ENCODE measurements around the gene PRKCE. TPM values are rescaled to one million over a fixed set of nuclear protein-coding genes. Genes with fewer than 3 reads are reported as not detected.

The PRKCE gene
- total RNA-seq, 4 donors from 2014 or later, result 5.9 to 21.2 (median 18.5) TPM

DNA sequence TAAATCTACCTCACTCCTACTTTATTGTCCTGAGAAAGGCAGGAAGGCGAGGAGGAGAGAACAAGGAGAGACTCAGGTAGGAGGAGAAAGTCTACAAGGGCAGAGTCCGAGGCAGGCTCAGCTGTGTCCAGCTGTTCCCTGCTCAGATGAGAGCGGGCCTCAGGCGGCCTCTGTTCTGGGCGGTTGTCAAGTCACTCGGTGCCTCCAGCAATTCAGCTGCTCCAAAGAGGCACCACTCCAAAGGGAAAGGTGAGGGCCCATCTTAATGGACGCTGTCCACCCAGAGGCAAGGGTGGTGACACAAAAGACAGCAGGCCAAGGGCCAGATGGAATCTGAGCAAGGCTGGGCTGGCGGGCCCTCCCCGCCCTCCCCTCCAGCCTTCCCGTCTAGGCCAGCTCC, 544.3 kb downstream of the PRKCE start:
- H3K27me3 ChIP-seq, result no peaks in the 10 kb centered on the region
- no peaks in the 10 kb centered on the region for H3K9me3 ChIP-seq
- H3K36me3 ChIP-seq, result no peaks in the 10 kb centered on the region
- 81 to 89% methylated on average over 3 to 5 of the region's 10 CpGs for WGBS, 2 donors (ENCODE audit: low coverage in 1 of 2)
- TF ChIP-seq POLR2AphosphoS5 (IDR thresholded peaks at IDR 0.05) (no peak), POLR2A (IDR thresholded peaks at IDR 0.05) (no peak), EP300 (IDR thresholded peaks at IDR 0.05) (no peak)
- TF ChIP-seq, protein P1, sequence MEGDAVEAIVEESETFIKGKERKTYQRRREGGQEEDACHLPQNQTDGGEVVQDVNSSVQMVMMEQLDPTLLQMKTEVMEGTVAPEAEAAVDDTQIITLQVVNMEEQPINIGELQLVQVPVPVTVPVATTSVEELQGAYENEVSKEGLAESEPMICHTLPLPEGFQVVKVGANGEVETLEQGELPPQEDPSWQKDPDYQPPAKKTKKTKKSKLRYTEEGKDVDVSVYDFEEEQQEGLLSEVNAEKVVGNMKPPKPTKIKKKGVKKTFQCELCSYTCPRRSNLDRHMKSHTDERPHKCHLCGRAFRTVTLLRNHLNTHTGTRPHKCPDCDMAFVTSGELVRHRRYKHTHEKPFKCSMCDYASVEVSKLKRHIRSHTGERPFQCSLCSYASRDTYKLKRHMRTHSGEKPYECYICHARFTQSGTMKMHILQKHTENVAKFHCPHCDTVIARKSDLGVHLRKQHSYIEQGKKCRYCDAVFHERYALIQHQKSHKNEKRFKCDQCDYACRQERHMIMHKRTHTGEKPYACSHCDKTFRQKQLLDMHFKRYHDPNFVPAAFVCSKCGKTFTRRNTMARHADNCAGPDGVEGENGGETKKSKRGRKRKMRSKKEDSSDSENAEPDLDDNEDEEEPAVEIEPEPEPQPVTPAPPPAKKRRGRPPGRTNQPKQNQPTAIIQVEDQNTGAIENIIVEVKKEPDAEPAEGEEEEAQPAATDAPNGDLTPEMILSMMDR (IDR thresholded peaks at IDR 0.05), result no peak
- no peaks in the 10 kb centered on the region for H3K4me1 ChIP-seq
- no peak for ATAC-seq
- no peak overlapping the region for H3K27ac ChIP-seq
- H3K4me3 ChIP-seq, result no peak overlapping the region

DNA sequence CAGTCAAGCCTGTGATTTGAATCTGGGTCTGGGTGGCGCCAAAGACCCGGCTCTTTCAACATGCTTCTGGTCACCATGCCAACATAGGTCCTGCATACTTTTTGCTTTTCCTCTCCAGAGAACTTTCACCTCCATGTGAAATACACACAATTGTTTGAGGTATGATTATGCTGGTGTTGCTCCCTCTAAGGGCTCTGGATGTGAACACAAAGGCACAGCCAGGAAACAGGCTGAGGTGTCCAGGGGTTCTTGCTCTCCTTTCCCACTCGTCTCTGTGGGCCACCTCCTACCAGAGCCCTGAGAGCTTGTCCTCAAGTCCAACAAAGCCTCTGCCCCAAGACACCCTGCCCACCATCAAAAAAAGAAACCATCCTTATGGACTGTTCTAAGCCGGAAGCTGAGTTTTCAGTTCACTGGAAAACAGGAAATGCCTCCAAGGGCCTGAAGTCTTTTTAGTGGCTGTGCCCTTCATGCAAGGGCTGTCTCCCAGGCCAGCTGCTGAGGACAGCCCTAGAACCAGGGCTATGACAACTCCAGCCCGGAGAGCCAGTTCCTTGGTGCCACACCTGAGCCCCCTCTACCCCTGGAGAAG, 545.5 kb downstream of the PRKCE start:
- H3K4me3 ChIP-seq, result no peak overlapping the region
- TF ChIP-seq EP300 (IDR thresholded peaks at IDR 0.05) (no peak), POLR2AphosphoS5 (IDR thresholded peaks at IDR 0.05) (no peak), POLR2A (IDR thresholded peaks at IDR 0.05) (no peak)
- TF ChIP-seq, protein P1 (IDR thresholded peaks at IDR 0.05), result no peak
- H3K4me1 ChIP-seq, result no peaks in the 10 kb centered on the region
- H3K27me3 ChIP-seq, result no peaks in the 10 kb centered on the region
- no peak for ATAC-seq
- 86 to 100% methylated on average over 2 of the region's 5 CpGs for WGBS, 2 donors (ENCODE audit: low coverage in 1 of 2)
- no peaks in the 10 kb centered on the region for H3K9me3 ChIP-seq
- H3K27ac ChIP-seq, result no peak overlapping the region
- H3K36me3 ChIP-seq, result no peaks in the 10 kb centered on the region

DNA sequence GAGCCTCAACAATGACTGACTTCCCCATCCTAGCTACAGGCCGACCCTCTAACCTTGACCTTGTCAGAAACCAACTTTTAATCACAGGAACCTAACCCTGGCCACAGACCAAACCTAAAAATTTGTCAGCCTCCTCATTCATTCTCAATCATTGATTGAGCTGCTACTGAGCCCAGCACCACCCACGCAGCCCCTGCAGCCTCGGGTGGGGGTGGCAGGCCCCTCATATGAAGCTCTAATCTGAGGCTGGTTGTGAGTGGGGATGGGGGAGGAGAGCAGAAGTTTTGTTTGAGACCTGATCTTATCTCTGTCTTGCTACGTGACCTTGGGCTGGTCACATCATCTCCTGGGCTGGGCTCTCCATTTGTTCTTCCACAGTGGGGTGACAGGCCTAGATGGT, 546.2 kb downstream of the PRKCE start:
- no peaks in the 10 kb centered on the region for H3K4me1 ChIP-seq
- 40 to 83% methylated on average over 1 of the region's 4 CpGs for WGBS, 2 donors (ENCODE audit: low coverage in 1 of 2)
- TF ChIP-seq POLR2AphosphoS5 (IDR thresholded peaks at IDR 0.05) (no peak), POLR2A (IDR thresholded peaks at IDR 0.05) (no peak), EP300 (IDR thresholded peaks at IDR 0.05) (no peak)
- TF ChIP-seq, protein P1 (IDR thresholded peaks at IDR 0.05), result no peak
- no peak for ATAC-seq
- H3K36me3 ChIP-seq, result no peaks in the 10 kb centered on the region
- no peak overlapping the region for H3K27ac ChIP-seq
- H3K9me3 ChIP-seq, result no peaks in the 10 kb centered on the region
- H3K4me3 ChIP-seq, result no peak overlapping the region
- H3K27me3 ChIP-seq, result no peaks in the 10 kb centered on the region

DNA sequence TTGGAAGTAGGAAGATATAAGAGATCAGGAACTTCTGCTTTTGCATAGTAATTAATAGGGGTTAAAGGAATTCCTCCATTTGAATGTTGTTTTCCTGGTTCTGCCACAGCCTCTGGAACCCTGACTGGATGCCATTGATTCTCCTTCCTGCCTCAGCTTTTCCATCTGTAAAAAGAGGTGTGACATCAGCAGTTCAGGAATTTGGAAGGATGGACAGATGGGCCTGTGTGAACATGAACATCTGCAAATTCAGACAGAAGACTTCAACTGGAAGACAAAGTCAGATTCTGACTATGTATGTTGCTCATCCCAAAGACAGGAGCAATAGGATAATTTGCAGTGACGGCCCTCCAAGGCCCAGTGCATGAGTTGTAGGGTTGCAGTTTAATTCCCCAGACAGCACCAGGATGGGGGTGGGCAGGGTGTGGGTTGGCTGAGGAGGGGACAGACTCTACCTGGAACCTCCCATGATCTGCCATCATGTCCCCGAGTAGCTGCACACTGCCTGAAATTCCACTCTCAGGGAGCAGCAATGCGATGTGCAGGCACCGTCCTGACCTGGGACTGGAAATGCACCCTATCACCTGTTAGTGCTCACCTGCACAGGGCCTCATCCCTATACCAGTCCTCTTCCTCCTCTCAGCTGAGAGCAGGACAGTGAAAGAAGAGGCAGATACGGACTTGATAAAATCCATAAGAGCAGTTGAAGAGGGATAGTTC, 546.8 kb downstream of the PRKCE start:
- Histone ChIP-seq H3K4me1 (no peaks in the 10 kb centered on the region), H3K27me3 (no peaks in the 10 kb centered on the region), H3K36me3 (no peaks in the 10 kb centered on the region), H3K4me3 (no peak overlapping the region), H3K27ac (no peak overlapping the region), H3K9me3 (no peaks in the 10 kb centered on the region)
- TF ChIP-seq, protein P1 (IDR thresholded peaks at IDR 0.05), result no peak
- TF ChIP-seq EP300 (IDR thresholded peaks at IDR 0.05) (no peak), POLR2A (IDR thresholded peaks at IDR 0.05) (no peak), POLR2AphosphoS5 (IDR thresholded peaks at IDR 0.05) (no peak)
- no peak for ATAC-seq
- 67 to 100% methylated on average over 1 to 2 of the region's 5 CpGs for WGBS, 2 donors (ENCODE audit: low coverage in 1 of 2)

DNA sequence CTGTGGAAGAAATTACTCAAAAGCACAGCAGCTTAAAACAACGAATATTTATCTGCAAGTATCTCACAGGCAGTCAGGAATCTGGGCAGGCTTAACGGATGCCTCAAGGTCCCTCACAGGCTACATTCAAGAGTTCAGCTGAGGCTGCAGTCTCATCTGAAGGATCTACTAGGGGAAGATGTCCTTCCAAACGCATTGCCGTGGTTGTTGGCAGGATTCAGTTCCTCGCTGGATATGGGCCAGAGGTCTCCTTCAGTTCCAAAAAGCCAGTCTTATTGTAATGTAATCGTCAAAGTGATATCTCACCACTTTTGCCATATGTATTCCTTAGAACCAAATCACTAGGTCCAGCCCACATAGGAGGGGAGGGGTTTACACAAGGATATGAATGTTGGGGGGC, 547.5 kb downstream of the PRKCE start:
- TF ChIP-seq POLR2AphosphoS5 (IDR thresholded peaks at IDR 0.05) (no peak), POLR2A (IDR thresholded peaks at IDR 0.05) (no peak), EP300 (IDR thresholded peaks at IDR 0.05) (no peak)
- TF ChIP-seq, protein P1 (IDR thresholded peaks at IDR 0.05), result no peak
- no peaks in the 10 kb centered on the region for H3K4me1 ChIP-seq
- H3K27ac ChIP-seq, result no peak overlapping the region
- no peaks in the 10 kb centered on the region for H3K27me3 ChIP-seq
- 37 to 52% methylated on average over 2 to 6 of the region's 6 CpGs for WGBS, 2 donors (ENCODE audit: low coverage in 1 of 2)
- no peak overlapping the region for H3K4me3 ChIP-seq
- H3K36me3 ChIP-seq, result no peaks in the 10 kb centered on the region
- ATAC-seq, result no peak
- no peaks in the 10 kb centered on the region for H3K9me3 ChIP-seq
